Left renal cortex interstitium (tissue), 4 donors: ENCODE measurements around the gene ZNF581. TPM values are rescaled to one million over a fixed set of nuclear protein-coding genes. Genes with fewer than 3 reads are reported as not detected.

Source experiments
- DNase-seq, 4 donors: peaks; one replicate each; pipeline ENCODE4 v3.0.0-alpha.2; 2013; ENCODE audit warnings: low read depth in 4 of 4, low spot score in 2 of 4, missing footprints in 1 of 4
- polyA plus RNA-seq, 4 donors: library from polyadenylated mRNA; unstranded; fragments of 120-200 nt; gene quantifications; one replicate each; pipeline ENCODE4 v1.2.1, GENCODE V29; 2013; ENCODE audit not compliant: insufficient read length in 4 of 4

The ZNF581 gene
- polyA plus RNA-seq, 4 donors: 23.8 to 33.5 (median 28.0) TPM

GRCh38 chr19:55676889-55677505, 33.5 kb downstream of the ZNF581 start:
- no peak for DNase-seq

DNA sequence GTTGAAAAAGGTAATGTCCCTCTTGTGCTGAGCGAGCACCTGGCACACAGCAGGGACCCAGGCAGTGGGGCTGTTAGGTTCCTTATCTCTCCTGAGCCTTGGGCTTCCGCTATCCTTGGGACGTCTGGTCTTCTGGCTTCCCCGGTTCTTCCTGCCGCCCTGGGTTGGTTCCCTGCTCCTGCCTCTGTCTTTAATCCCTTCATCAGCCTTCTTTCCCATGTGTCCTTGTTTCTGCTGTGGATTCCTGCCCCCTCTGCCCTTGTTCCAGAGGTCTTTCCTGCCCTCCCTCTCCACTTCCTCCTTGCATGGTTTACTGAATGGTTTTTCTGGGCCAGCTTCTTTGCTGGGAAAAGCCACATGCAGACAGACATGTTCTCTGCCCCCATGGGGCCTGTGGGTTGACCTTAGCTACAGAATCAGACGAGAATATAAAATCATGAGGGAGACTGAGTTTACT, 34.2 kb downstream of the ZNF581 start:
- DNase-seq: no peak

- no peak for DNase-seq
These were observed 34.7 kb downstream of the ZNF581 start for GRCh38 chr19:55678121-55678671.

DNA sequence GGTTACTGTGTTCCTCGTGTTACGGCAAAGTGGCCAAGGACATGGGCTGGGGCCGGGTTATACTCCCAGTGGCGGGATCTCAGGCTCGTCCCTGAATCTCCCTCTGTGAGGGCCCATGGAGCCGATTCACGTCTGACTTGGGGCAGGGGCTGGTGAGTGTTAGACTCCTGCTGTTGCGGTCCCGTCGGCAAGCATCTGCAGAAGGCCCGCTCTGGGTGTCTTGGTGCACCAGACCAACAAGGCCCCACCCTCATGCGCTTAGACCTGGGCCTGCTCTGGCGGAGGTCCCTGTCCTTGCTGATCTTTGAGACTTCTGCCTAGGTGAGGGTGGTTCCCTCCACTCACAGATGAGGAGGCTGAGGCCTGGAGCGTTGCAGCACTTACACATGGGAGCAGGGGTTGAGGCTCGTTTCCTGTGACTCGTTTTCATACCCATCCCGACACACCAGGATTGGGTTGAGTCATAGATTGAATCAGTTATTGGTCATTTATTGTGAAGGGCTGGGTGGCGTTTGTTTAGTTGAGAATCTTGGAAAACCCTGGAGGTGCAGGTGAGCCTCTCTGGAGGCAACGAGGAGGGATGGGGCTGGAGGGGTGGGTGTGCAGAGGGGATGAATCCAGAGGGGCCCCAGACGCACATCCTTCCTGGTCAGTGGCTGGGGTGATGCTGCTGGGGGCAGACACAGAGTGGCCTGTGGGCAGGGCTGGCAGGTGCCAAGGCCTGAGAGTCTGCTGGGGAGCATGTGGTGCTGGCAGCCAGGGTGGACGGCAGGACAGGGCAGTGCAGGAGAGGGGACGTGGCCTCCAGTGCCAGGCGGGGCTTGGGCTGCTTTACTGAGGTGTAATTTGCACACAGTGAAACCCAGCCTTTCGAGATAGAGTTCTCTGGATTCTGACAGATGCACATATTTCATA, 36.2 kb downstream of the ZNF581 start:
- no peak for DNase-seq

DNA sequence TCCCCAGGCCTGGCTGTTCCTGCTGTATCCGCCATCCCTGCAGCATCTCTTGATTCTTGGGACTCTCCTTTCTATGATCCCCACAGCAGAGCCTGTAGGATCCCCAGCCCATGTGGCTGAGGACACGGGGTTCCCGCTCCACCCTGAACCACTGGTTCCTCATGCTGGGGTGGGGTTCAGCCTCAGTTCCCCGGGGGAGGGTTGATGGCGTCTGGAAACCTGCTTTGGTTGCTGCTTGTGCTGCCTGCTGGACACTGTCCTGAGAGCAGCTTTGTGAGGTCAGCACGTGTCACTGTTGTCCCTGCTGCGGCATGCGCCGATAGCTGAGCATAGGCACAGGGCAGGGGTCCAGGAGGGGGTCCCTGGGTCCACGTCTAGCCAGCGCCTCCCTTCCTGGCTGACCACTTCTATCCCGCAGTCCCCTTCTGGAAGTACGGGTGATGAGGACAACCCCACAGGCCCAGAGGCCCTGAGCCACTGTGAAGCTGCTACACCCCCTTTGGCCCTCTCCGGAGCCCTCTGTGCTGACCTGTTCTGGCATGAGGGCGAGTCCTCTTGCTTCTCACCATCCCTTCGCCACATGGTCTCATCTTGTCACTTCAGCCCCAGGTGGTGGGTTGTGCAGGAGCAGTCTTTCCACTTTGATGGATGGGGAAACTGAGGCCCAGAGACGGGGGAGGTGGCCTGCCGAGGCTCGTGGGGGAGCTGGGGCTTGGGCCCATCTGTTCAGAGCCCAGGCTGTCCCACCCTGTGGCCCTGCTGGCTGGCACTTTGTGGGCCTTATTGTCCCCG, 37.1 kb downstream of the ZNF581 start:
- DNase-seq: no peak

DNA sequence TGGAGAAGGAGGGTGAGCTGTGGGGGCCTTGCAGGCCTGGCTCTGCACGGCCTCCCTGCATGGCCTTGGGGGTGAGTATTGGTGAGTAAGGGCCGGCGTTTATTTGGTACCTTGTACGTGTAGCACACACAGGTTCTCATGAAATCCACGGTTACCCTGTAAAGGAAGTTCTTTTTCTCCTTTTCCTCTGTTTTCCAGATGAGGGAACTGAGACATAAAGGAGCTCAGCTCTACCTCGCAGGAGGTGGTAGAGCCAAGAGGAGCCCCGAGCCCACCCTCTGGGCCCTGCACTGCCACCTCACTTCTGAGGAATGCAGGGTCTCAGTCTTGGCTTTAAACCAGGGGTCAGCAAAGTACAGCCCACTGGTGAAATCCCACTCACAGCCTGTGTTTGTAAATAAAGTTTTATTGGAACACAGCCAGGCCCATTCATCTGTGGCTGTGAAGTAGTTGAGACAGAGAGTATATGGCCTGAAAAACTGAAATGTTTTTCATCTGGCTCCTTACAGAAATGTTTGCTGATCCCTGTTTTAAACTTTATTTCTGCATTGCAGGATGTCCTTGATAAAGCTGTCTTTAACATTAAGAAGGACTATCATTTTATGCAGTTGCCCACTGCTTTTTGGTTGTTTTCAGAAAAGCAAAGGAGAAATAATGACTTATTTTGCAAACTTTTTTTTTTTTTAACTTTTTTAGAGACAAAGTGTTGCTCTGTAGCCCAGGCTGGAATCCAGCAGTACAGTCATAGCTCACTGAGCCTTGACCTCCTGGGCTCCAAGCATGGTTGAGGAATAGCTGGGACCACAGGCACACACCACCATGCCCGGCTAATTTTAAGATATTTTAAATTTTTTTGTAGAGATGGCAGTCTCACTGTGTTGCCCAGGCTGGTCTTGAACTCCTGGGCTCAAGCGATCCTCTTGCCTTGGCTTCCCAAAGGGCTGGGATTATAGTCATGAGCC, 38.0 kb downstream of the ZNF581 start:
- no peak for DNase-seq

DNA sequence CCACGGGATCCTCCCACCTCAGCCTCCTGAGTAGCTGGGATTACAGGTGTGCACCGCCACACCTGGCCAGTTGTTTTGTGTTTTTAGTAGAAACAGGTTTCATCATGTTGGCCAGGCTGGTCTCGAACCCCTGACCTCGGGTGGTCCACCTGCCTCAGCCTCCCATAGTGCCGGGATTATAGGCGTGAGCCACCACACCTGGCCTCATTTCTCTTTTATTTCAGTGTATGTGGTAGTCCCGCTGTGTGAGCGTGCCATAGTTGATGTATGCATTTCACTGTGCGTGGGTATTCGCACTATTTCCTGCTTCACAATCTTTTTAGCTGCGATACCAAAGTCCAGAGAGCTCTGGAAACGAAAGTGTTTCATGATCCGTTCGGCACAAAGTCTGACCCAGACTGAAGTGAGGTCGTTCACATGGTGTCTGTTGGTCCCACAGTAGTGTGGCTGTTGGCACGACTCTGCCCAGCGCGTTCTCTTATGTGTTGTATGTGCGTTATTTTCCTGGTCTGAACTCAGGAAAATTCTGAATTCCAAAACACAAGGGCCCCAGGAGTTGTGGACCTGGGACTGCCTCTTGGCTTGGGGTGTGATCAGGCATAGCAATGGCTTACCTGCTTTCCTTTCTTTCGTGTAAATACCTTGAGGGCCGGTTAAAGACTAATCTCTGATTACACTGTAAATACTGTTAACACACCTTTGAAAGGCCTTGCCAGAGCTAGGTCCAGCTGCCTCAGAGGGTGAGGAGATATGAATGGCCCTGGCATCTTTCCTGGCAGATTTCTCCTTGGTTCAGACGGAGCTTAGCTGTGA, 40.2 kb downstream of the ZNF581 start:
- no peak for DNase-seq

DNA sequence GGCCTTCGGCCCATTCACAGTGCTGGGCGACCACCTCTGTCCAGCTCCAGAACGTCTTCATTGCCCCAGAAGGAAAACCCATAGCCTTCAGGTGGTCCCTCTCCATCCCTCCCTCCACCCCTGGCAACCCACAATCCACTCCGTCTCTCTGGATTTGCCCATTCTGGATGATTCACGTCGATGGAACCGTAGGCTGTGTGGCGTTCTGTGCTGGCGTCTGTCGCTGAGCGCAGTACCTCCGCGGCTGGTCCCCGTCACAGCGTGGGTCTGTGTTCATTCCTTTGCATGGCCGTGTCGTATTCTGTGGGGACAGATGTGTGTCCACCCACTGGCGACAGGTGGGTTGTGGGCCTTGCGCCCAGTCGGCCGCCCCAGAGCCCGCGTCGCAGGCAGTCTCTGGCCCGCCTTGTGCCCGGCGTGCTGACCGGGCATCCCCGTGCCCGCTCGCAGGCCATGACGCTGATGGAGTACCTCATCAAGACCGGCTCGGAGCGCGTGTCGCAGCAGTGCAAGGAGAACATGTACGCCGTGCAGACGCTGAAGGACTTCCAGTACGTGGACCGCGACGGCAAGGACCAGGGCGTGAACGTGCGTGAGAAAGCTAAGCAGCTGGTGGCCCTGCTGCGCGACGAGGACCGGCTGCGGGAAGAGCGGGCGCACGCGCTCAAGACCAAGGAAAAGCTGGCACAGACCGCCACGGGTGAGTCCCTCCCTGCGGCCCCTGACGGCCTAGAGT, 41.7 kb downstream of the ZNF581 start:
- DNase-seq: no peak

- no peak for DNase-seq
These were observed 42.3 kb downstream of the ZNF581 start for GRCh38 chr19:55685776-55686175.

- DNase-seq: no peak
These were observed 43.0 kb downstream of the ZNF581 start for GRCh38 chr19:55686311-55687050.

GRCh38 chr19:55687281-55688201, 44.1 kb downstream of the ZNF581 start:
- DNase-seq: no peak

DNA sequence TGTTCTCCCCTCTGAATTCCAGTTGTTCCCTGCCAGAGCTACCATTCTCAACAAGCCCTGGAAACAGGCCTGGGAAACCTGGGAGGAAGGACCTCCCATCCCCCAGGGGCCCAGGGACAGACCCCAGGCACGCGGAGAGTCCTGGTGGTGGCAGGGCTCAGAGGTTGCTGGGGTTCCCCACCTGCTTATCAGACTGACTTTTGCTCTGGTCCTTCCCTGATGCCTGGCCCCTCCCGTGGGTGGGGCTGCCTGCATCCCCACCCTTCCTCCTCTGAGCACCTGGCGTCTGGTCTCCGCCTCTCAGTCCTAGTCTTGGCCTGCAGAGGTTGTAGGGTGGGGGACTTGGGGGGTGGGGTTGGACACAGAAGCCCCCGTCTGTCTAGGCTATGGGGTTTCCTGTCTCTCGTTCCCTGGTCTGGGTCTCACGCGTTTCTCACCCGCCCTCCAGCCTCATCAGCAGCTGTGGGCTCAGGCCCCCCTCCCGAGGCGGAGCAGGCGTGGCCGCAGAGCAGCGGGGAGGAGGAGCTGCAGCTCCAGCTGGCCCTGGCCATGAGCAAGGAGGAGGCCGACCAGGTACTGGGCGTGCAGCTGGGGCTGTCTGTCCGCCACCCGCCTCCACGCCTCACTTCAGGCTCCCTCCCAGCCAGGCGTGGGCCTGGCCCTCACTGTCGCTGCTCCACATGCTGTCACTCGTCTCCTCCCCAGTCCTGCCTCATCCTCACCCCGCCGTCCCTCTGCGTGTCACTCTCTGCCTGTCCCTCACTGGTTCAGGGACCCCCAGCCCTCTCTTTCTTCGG, 45.2 kb downstream of the ZNF581 start:
- DNase-seq: no peak

GRCh38 chr19:55689411-55690108, 46.1 kb downstream of the ZNF581 start:
- DNase-seq: no peak

DNA sequence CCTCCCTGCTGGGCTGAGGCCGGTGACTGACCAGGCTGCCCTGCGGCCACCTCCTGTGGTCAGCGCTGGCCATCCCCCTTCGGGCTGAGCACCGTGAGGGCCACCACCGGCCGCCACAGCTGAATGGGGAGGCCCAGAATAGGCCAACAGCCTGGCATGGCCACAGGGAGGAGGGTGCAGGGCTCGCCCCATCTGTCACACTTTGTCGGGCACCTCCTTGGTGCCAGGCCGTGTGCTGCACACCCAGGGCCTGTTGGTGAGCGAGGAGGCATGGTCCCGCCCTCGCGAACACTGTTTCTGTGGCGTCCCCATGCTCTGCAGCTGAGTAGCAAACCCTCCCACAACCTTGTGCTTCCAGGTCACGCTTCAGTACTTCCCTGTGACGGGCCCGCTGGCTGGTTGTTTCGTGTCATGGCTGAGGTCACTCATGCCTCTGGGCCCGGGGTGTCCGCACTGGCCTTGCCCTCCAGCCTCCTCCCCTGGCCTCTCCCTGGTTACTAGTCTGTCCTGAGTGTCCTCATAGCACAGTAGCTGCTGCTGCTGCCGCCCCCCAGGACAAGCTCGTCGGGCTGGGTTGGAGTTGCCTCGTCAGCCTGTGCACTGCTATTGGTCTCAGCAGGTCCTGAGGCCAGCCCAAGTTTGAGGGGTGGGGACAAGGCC, 46.8 kb downstream of the ZNF581 start:
- no peak for DNase-seq
